HL-60/S4 (cell line): ENCODE results near the gene NWD2.
"Not testable (repeated sequence)": the region's sequence is repeated elsewhere in the genome, so short reads cannot be mapped to it uniquely, and the experiment has no call there.

ENCODE experiments used
- in situ Hi-C: fragments of 300-500 bp; cut with MboI; formaldehyde crosslinking; loops from 2 replicates; pipeline ENCODE4 v1.14.3; 2022; ENCODE audit warnings: low sequenced_read_pairs

The NWD2 gene

DNA sequence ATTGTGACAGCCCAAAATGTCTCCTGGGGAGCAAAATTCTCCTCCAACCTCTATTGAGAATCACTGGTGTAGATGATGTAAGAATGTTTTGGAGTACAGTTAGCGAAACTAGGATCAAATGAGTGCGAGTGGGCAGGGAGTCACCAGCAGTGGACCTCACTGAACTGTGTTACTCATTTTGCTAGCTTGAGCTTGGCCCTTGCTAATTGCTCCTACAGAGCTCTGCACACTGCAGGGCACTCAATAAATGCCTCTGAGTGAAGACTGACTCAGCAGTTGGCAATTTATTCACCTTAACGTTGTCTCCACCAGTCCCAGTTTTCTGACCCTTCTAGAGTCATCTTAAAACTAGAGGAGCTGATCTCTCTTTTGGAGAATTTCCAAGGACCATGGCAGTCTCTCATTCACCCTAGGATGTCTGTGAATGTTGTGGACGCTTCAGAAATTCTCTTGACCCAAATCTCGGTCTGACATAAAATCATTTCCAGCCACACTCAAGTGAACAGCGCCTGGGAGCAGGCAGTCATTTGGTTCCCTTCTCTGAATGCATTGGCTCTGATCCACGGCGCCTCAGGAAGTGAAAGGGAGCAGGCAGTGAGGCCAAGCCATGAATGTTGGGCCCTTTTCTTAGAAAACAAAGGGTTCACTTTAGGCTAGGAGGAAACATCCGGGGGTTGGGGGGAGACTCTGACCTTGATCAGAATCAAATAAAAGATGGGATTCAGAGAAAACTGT, 148.1 kb downstream of the NWD2 start:
- in situ Hi-C loops: loop anchor here (25.0 kb wide), 1 partner anchor 1005 kb away; no protein-coding TSS in a partner anchor

DNA sequence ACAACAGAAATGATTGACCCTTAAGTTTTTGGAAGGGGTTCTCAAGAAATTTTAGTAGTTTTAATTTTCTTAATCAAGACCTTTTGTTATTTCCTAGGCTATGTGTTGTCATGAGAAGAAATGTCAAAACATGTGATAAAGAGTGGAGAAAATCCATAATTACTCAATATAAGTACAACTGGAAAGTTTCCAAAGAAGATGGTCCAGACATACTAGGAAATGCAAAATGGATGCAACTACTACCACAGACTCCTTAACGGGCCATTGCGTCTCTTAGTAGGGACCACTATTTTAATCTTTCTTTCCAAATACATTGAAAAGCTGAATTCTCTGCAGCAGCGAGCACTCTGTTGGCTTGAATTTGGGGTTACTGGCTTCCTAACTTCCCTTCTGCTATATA, 148.8 kb downstream of the NWD2 start:
- in situ Hi-C loops: loop anchor here (25.0 kb wide), 1 partner anchor 1006 kb away; no protein-coding TSS in a partner anchor

DNA sequence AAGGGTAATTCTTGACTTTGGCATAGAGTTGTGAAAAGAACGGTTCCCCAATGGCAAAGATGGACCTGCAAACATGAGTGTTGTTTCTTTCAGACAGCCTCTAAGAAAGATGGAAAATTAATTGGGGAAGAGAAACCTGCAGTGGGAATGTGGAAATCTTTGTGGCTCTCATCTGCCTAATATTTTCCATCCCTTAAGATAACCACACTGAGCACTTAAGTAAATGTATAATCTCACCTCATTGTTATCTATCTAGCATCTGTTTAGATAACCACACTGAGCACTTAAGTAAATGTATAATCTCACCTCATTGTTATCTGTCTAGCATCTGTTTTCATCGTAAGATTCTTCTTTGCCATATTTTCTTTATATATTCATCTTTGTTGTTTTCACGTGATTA, 149.3 kb downstream of the NWD2 start:
- in situ Hi-C loops: loop anchor here (25.0 kb wide), 1 partner anchor 1007 kb away; no protein-coding TSS in a partner anchor

DNA sequence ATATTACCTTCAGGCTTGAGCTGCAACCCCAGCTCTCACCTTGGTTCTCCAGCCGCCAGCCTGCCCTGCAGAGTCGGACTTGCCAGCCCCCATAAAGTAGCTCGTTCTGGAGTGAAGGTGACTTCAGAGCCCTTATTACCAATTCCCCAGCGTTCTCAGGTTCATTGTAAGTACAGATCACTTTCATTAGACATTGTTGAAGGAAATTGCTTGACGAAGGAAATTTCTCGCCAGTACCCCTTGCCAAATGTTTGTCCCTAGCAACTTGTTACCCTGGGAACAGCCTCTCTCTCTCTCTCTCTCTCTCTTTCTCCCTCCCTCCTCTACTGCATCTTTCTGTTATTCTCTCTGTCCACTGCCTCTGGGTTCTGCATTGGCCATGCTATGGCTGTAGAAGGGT, 153.0 kb downstream of the NWD2 start:
- in situ Hi-C loops: loop anchor here (25.0 kb wide), 1 partner anchor 1010 kb away; no protein-coding TSS in a partner anchor

DNA sequence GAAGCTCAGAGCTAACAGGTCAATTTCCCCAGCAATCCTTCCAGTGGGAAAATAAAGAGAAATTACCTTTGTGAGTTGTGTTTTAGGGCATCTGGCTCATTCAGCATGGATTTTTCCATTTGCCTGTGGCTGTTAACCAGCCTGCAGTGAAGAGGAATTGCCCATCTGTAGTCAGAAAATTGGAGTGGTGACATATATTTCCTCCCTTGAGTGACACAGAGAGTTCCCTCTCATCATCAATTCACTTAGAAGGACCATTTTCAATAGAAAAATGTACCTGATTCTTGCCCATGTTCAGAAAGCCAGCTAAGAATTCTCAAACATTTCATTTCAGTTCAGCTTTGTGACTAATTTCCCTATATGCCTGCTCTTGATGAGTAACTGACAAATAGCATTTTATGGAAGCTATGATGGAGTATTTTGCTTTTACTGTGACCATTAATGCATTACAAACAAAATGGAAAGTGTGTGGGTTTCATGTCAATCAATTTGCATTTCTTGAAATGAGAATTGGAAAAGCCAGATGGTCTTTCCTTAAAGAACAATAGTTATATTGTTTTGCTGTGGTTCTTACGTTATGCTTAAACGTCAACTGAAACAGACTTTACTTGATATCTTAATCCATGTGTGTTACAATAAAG, 155.8 kb downstream of the NWD2 start:
- in situ Hi-C loops: no loop called here

DNA sequence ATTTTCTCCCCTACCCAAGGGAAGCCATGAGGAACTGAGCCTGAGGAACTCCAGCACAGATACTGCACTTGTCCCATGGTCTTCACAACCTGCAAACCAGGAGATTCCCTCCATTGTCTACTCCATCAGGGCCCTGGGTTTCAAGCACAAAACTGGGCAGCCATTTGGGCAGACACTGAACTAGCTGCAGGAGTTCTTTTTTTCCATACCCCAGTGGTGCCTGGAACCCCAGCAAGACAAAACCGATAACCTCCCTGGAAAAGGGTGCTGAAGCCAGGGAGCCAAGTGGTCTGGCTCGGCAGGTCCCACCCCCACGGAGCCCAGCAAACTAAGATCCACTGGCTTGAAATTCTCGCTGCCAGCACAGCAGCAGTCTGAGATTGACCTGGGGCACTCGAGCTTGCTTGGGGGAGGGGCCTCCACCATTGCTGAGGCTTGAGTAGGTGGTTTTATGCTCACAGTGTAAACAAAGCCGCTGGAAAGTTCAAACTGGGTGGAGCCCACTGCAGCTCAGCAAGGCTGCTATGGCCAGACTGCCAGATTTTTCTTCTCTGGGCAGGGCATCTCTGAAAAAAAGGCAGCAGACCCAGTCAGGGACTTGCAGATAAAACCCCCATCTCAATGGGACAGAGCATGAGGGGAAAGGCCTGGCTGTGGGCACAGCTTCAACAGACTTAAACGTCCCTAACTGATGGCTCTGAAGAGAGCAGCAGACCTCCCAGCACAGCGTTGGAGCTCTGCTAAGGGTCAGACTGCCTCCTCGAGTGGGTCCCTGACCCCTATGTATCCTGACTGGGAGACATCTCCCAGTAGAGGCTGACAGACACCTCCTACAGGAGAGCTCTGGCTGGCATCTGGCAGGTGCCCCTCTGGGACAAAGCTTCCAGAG, 163.6 kb downstream of the NWD2 start:
- in situ Hi-C loops: not testable (repeated sequence)

DNA sequence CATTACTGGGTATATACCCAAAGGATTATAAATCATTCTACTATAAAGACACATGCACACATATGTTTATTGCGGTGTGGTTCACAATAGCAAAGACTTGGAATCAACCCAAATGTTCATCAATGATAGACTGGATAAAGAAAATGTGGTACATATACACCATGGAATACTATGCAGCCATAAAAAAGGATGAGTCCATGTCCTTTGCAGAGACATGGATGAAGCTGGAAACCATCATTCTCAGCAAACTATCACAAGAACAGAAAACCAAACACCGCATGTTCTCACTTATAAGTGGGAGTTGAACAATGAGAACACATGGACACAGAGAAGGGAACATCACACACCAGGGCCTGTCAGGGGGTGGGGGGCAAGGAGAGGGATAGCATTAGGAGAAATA, 169.1 kb downstream of the NWD2 start:
- in situ Hi-C loops: not testable (repeated sequence)

DNA sequence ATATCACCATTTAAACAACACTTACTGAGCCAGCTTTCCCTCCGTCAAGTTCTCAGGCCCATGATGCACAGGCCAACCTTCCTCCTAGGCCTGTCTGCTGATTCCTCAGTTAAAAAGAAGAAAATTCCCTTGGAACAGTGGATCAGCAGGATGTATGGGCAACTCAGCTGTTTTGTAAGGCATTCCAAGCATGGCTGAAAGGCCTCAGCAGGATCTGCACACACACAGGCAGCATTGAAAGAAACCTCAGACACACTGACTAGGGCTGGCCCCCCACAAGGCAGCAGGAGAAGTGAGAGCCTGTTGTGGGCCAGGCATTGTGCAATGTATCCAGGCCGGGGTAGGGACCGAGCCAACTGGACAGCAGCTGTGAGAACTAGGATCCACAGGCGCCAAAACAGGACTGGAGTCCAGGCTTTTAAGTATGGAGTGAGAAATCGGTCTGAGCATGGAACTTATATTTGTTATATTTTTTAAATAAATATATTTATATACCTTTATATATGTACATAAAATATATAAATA, 171.4 kb downstream of the NWD2 start:
- in situ Hi-C loops: no loop called here

DNA sequence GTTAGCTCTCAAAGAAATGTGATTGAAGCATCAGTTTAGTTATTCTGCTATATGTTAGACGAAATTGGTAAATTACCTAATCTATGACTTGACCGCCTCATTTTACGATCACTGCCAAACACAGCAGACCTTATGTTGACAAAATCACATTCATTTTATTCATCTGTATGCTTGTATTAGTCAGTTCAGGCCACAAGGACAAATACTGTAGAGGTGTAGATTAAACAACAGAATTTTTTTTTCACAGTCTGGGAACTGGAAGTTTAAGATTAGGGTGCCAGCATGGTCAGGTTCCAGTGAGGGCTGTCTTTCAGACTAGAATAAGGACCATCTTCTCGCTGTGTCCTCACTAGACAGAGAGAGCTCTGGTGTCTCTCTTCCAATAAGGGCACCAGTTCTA, 177.1 kb downstream of the NWD2 start:
- in situ Hi-C loops: no loop called here

DNA sequence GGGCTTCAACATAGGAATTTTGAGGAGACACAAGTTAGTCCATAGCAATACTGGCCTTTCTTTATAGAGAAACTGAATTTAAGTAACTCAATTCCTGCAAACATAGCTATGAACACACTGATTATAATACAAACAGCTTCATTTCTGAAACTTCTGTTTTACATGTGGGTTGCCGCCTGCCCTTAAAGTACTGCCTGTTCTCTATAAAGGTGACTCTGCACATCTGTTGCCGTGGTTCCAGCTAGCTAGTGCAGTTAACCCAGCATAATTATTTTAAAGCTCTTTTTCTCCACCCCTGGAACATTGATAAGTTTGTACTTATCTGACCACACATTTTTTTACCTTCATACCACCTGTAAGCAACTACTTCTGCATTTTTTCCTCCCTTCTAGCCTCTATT, 177.6 kb downstream of the NWD2 start:
- in situ Hi-C loops: no loop called here

DNA sequence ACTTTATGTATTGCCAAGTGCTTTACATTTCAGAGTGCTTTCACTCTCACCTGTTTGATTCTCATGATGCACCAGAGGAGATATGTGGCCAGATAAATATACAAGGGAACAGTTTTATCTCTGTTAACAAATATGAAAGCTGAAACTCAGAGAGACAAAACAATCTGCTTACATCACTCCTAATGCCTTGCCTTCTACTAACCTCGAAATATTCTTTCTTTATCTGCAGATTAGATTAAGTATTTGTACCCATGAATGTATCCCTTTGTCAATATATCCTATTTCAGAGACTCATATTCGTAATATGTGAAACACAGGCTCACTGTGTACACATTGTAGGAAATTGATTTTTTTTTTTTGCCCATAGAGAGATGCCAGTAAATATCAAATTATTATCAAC, 178.1 kb downstream of the NWD2 start:
- in situ Hi-C loops: no loop called here

DNA sequence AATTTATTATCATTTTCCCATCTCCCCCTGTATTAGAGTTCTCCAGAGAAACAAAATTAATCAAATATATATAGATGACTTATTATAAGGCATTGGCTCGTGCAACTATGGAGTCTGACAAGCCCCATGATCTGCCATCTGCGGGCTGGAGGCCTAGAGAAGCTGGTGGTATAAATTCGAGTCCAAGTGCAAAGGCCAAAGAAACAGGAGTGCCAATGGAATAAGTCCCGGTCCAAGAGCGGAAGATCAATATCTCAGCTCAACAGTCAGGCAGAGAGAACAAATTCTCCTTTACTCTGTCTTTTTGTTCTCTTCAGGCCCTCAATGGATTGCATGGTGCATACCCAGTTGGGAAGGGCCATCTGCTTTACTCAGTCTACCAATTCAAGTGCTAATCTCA, 178.8 kb downstream of the NWD2 start:
- in situ Hi-C loops: no loop called here

DNA sequence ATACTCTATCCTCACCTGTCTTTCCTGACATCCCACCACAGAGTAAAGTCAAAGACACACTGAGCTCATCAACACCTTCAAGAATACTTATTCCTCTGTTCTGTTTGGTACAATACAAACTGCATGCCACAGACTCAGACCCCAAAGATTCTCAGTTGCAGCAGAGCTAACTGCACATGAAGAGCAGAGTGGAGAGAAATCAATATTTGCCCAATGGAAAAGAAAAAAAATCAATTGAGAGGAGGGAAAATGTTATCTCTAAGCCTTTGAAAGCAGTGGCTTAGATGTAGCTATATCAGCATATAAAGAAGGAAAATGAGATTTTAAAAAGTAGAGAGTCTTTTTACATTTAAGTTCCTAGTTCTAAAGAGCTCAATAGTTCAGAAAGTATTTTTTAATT, 180.2 kb downstream of the NWD2 start:
- in situ Hi-C loops: no loop called here

DNA sequence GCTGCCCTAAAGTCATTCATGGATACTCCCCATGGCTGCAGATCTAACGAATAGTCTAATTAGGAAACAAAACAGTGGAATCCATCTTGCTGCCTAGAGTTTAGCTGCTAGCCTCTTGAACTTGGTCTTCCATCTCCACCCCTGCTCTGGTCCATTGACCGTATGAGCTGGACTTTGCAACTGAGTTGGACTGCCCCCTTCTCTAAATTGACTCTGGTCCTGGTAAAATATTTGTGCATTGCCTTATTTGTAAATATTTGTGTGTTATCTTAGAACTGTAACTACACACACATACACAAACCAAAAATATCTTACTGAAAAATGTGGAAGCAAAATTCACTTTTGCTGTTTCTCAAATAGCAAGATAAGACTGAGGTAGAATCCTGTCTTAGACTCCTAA, 181.3 kb downstream of the NWD2 start:
- in situ Hi-C loops: no loop called here

DNA sequence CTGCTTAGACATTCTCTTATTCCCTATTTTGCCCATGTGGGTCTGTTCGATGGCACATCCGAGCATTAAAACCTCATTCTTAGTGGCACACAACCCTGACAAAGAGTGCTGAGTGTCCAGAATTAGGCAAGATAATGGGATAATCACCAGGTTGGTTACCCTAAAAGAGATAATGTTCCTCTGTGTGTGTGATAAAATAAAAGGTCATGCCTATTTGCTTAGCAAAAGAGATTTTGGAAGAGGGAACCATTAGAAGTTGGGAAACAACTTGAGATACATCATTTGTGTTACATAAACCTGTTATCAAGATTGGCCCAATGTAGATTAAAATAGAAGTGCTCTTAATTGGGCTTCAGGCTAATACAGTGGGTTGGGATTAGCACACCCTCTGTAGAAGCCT, 182.7 kb downstream of the NWD2 start:
- in situ Hi-C loops: no loop called here

DNA sequence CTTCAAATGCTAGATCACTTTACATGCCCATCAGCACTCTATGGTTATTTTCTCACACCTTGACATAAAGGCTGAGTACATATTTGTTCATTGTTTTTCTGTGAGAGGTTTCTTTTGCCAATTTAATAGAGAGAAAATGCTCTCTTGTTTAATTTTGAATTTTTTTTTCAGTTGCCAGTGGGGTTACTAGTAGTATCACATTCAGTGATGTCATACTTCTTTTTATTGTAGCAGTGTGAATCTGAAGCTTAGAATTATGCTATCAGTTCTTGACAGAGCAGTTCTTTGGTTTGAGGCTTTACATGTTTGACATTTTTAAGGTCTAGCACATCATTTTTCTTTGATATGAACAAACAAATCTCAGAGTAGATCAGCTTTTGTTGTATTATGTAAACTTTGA, 185.4 kb downstream of the NWD2 start:
- in situ Hi-C loops: no loop called here

DNA sequence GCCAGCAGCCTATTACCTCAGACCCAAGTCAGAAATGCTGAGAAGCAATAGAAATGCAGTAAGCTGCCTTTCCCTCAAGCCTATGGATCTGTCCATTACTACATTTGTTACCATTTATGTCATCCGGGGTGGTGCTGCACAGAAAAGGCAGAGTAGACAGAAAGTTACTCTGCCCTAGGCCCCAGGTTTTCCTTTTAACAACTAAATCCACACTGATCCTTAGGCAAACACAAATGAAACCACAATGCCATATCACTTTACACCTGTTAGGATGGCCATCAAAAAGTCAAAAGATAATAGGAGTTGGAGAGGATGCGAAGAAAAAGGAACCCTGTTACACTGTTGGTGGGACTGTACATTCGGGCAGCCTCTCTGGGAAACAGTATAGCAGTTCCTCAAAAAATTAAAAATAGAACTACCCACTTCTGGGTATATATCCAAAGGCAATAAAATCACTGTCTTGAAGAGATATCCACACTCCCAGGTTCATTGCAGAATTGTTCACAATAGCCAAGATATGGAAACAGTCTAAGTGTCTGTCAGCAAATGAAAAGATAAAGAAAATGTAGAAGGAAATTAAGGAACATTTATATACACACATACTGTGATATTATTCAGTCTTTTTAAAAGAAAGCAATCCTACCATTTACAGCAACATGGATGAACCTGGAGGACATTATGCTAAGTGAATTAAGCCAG, 186.3 kb downstream of the NWD2 start:
- in situ Hi-C loops: no loop called here

DNA sequence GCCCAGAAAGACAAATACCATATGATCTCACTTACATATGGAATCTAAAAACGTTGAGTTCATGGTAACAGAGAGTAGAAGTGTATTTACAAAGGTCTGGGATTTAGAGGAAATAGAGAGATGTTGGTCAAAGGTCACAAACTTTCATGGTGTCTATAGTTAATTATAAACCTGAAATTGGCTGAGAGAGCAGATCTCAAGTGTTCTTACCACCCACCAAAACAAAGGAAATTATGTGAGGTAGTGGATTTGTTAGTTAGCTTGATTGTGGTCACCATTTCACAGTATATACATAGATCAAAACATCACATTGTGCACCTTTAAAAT, 186.8 kb downstream of the NWD2 start:
- in situ Hi-C loops: no loop called here

DNA sequence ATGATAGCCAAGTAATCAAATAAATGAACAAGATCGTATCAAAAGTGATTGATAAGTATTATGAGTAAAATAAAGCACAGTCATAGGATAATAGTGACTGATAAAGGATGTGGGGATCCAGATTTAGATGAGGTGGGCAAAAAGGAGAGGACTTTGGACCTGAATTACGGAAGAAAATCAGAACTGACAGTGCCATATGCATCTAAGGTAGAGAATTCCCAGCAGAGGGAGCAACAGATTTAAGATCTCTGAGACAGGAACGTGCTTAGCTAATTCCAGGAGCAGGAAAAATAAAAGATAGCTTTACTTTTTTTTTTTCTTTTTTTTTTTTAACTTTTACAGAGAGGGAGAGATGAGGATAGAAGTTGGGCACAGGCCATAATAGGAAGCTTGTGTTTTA, 189.9 kb downstream of the NWD2 start:
- in situ Hi-C loops: no loop called here

DNA sequence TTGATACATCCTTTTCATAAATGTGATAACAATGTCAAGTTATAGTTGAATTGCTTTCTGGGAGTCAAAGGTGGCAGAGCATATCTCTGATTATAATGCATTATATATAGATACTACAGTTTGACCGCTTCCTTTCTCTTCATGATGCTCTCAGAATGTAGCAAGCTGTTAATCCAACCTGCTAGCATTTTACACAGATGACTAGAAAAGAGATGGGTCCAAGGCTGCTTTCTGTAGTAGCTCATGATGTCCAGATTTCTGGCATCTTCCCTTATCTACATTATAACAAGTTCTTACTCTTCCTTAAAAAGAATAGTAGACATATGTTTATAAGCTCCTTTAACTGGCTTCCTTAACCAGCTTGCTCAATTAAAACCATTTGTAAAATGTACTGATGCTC, 192.0 kb downstream of the NWD2 start:
- in situ Hi-C loops: no loop called here

DNA sequence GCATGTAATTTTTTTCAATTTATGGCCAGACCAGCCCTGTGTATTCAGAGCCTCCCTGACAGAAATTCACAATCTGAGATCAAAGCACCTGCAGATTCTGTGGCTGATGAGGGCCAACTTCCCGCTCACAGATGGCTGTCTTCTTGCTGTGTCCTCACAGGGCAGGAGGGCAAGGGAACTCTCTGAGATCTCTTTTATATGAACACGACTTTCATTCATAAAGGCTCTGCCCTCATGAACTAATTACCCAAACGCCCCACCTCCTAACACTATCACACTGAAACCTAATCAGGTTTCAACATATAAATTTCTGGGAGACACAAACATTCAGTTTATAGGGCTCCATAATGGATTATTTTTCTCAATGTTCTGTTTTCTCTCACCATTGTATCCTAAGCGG, 192.6 kb downstream of the NWD2 start:
- in situ Hi-C loops: no loop called here
